ENCODE results near the gene NDE1. TPM values are rescaled to one million over a fixed set of nuclear protein-coding genes. Genes with fewer than 3 reads are reported as not detected.

NDE1 gene
- total and polyA plus RNA-seq, 2 of the 8 experiments (the other 6 are each of a cell fraction or from before 2014, with no cell fraction given), result 13.3 to 41.3 TPM

- Histone ChIP-seq H3K23ac (ENCODE audit: insufficient read length) (no peak overlapping the region), H3K4me2 (ENCODE audit: insufficient read depth in 1 of 2, low read depth in 2 of 2, low read length in 2 of 2) (no peak overlapping the region), H4K8ac (ENCODE audit: extremely low read depth, insufficient read depth, low read length) (no peak overlapping the region), H3K14ac (ENCODE audit: insufficient read length) (no peak overlapping the region), H3K4me1 (replicated peaks in 1 of 4; ENCODE audit: control insufficient read depth in 3 of 4, insufficient read depth in 4 of 4, low read length in 3 of 4) (no peaks in the 10 kb centered on the region; a peak in 1 of 7 replicates), H3K79me1 (ENCODE audit: low read depth, low read length) (no peaks in the 10 kb centered on the region), H3K27ac (ENCODE audit: low read depth, low read length) (no peak overlapping the region), H2BK120ac (replicated peaks; ENCODE audit: low read depth, low read length) (no peak overlapping the region), H3K23me2 (ENCODE audit: low read depth, low read length) (no peaks in the 10 kb centered on the region), H2AK5ac (ENCODE audit: low read depth, low read length) (no peak overlapping the region), H3K27me3 (replicated peaks in 1 of 4; ENCODE audit: control insufficient read depth in 3 of 4, extremely low read depth in 1 of 4, insufficient read depth in 3 of 4, low read length in 3 of 4) (no peaks in the 10 kb centered on the region), H2AFZ (ENCODE audit: low read length) (no peak overlapping the region), H3K56ac (replicated peaks; ENCODE audit: insufficient read length, low read depth, low read length) (no peak overlapping the region), H2BK12ac (ENCODE audit: low read depth, low read length) (no peak overlapping the region), H3K9me3 (ENCODE audit: insufficient read depth in 2 of 2, low read depth in 1 of 2, low read length in 1 of 2) (no peaks in the 10 kb centered on the region; a peak in 1 of 4 replicates), H3K79me2 (ENCODE audit: control insufficient read depth in 1 of 2, insufficient read depth in 2 of 2, low read length in 2 of 2) (no peaks in the 10 kb centered on the region), H4K5ac (ENCODE audit: insufficient read length, low read depth, low read length) (no peak overlapping the region), H4K20me1 (replicated peaks in 1 of 2; ENCODE audit: control insufficient read depth in 1 of 2, insufficient read depth in 2 of 2, low read length in 2 of 2) (no peaks in the 10 kb centered on the region), H3K36me3 (ENCODE audit: control insufficient read depth in 2 of 4, insufficient read depth in 4 of 4, low read length in 3 of 4) (no peaks in the 10 kb centered on the region), H3K4ac (replicated peaks; ENCODE audit: insufficient read length, low read depth, low read length) (no peak overlapping the region), H2BK20ac (ENCODE audit: low read length) (no peak overlapping the region), H3K9ac (replicated peaks in 1 of 4; ENCODE audit: extremely low read depth in 1 of 4, low read depth in 3 of 4, low read length in 3 of 4) (no peak overlapping the region), H3K18ac (ENCODE audit: extremely low read depth, low read length) (no peak overlapping the region), H3K4me3 (ENCODE audit: extremely low read depth in 1 of 4, insufficient read depth in 2 of 4, low read depth in 3 of 4, low read length in 4 of 4) (no peak overlapping the region), H2BK5ac (ENCODE audit: low read depth, low read length) (no peak overlapping the region), H4K91ac (replicated peaks; ENCODE audit: insufficient read length, low read length) (no peak overlapping the region), H2BK15ac (ENCODE audit: low read length) (no peak overlapping the region)
- DNase-seq (ENCODE audit: low read depth in 1 of 2, low spot score in 2 of 2), result no peak
- ChIA-PET CTCF (ENCODE audit: partially characterized antibody) (interaction anchor here (0.6 to 1.0 kb wide), 2 partner anchors 51 to 144 kb away, joined by 3 read pairs; no protein-coding TSS in a partner anchor), POLR2A (ENCODE audit: partially characterized antibody) (no interaction called here)
- FAIRE-seq, result no peak
- WGBS, 2 experiments (ENCODE audit: extremely low coverage in 1 of 2, insufficient coverage in 1 of 2, insufficient read length in 1 of 2, insufficient replicate concordance in 2 of 2, low coverage in 1 of 2, low lambda C conversion rate in 2 of 2, missing lambda C conversion rate in 1 of 2), result 92% methylated on average over 1 of the region's 1 CpG; no CpG with 5 or more reads in 1 of the 2 experiments
- TF ChIP-seq SRF (IDR thresholded peaks at IDR 0.05; ENCODE audit: low read depth, low read length) (no peak), CEBPB (IDR thresholded peaks at IDR 0.05; ENCODE audit: low read depth, low read length) (no peak), RBBP5 (IDR thresholded peaks at IDR 0.05; ENCODE audit: borderline replicate concordance, low read depth, low read length) (no peak), HDAC6 (IDR thresholded peaks at IDR 0.05; ENCODE audit: low read depth, low read length) (no peak), KDM5A (IDR thresholded peaks at IDR 0.05; ENCODE audit: low read length) (no peak), SP2 (IDR thresholded peaks at IDR 0.05; ENCODE audit: low read length) (no peak)
These were observed 93.6 kb downstream of the NDE1 start for GRCh38 chr16:15743657-15744056.

All from H1 (cell line).